ENCODE results near the gene TBCD. TPM values are rescaled to one million over a fixed set of nuclear protein-coding genes. Genes with fewer than 3 reads are reported as not detected.

Gene TBCD
- total RNA-seq, 1 experiment from 2014 or later, result 129 TPM

DNA sequence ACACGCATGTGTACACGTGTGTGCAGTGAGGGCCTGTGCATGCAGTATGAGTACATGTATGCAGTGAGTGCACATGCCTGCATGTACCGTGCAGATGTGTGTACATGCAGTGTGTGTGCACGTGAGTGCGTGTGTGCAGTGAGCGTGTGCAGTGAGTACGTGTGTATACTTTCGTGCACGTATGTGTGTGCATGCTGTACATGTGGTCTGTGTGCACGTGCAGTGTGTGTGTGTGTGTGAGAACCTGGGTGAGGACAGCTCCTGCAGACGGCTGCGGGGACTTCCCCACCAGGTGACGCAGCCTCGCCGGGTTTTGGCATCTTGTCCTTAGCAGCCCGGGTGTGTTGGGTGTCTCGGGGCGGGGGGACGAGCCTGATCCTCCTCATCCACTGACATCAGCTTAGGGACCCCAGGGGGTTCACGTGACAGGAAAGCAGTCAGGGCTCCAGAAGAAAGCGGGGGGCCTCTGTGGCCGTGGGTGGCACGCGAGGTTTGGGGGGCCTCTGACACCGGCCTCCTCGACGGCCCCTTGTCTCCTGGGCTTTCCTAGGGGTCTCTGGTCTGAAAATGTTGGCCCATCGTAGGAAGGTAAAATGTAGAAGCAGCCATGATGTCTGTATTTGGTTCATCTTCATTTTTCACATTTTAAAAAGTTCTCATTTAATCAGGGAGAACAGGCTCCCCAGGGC lies 207.5 kb downstream of the TBCD start:
- H2BK12ac ChIP-seq (ENCODE audit: insufficient read length, low read depth, low read length), result no peak overlapping the region
- no peak overlapping the region for H2BK20ac ChIP-seq (ENCODE audit: low read depth, low read length, poor library complexity, severe bottlenecking)
- no peak overlapping the region for H2AK5ac ChIP-seq (ENCODE audit: insufficient read length, low read length)
- TF ChIP-seq, protein P1, sequence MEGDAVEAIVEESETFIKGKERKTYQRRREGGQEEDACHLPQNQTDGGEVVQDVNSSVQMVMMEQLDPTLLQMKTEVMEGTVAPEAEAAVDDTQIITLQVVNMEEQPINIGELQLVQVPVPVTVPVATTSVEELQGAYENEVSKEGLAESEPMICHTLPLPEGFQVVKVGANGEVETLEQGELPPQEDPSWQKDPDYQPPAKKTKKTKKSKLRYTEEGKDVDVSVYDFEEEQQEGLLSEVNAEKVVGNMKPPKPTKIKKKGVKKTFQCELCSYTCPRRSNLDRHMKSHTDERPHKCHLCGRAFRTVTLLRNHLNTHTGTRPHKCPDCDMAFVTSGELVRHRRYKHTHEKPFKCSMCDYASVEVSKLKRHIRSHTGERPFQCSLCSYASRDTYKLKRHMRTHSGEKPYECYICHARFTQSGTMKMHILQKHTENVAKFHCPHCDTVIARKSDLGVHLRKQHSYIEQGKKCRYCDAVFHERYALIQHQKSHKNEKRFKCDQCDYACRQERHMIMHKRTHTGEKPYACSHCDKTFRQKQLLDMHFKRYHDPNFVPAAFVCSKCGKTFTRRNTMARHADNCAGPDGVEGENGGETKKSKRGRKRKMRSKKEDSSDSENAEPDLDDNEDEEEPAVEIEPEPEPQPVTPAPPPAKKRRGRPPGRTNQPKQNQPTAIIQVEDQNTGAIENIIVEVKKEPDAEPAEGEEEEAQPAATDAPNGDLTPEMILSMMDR (conservative IDR thresholded peaks at IDR 0.05), result no peak
- no peak overlapping the region for H4K5ac ChIP-seq (ENCODE audit: insufficient read length, low read depth, low read length)
- H4K91ac ChIP-seq (ENCODE audit: insufficient read length, low read depth, low read length), result no peak overlapping the region
- H2BK120ac ChIP-seq (ENCODE audit: low read depth, low read length, poor library complexity, severe bottlenecking), result no peak overlapping the region
- H2AFZ ChIP-seq (ENCODE audit: low read length), result no peak overlapping the region
- Mint-ChIP-seq H3K4me3 (no peak overlapping the region), H3K27me3 (ENCODE audit: low read depth) (no peaks in the 10 kb centered on the region), H3K9me3 (peaks cover 22 to 30% of the 10 kb centered on the region in 2 experiments), H3K4me1 (peaks cover 5 to 9% of the 10 kb centered on the region in 2 experiments), H3K27ac (no peak overlapping the region; a peak in 1 of 7 replicates), H3K36me3 (ENCODE audit: insufficient read depth in 1 of 3, low read depth in 3 of 3) (peaks cover 32 to 40% (median 34%) of the 10 kb centered on the region in 3 experiments)
- H2BK15ac ChIP-seq (ENCODE audit: low read depth, low read length), result no peak overlapping the region
- no peak overlapping the region for H3K23ac ChIP-seq (ENCODE audit: insufficient read length, low read depth, low read length)
- no peak overlapping the region for H3K4me2 ChIP-seq (ENCODE audit: insufficient read depth, insufficient read length, low read length)
- no CpG with 5 or more reads among the region's 28 CpGs for WGBS (ENCODE audit: extremely low coverage, insufficient read length, low lambda C conversion rate)
- no peaks in the 10 kb centered on the region for H4K20me1 ChIP-seq (ENCODE audit: control insufficient read depth, insufficient read depth, insufficient read length)
- no peaks in the 10 kb centered on the region for H3K79me1 ChIP-seq (ENCODE audit: insufficient read depth, low read depth, low read length, poor library complexity, severe bottlenecking)
- no peak overlapping the region for H3K14ac ChIP-seq (ENCODE audit: insufficient read depth, low read length)
- H3K18ac ChIP-seq (ENCODE audit: insufficient read length, low read depth, low read length), result no peak overlapping the region
- no peaks in the 10 kb centered on the region for H3K9me3 ChIP-seq (ENCODE audit: control insufficient read depth, low read depth, low read length)
- peaks cover 6% of the 10 kb centered on the region for H3K23me2 ChIP-seq (ENCODE audit: insufficient read length, low read depth, low read length, poor library complexity, severe bottlenecking)
- H3K27ac ChIP-seq (ENCODE audit: insufficient read length, low read depth, low read length), result no peak overlapping the region
- no peak overlapping the region for H3K9ac ChIP-seq (ENCODE audit: extremely low read depth, insufficient read length, low read length)
- H3K4ac ChIP-seq (ENCODE audit: low read depth, low read length), result no peak overlapping the region
- no peak overlapping the region for H3T11ph ChIP-seq (ENCODE audit: low read length)
- no peaks in the 10 kb centered on the region for H3K4me1 ChIP-seq (ENCODE audit: insufficient read depth, low read length)
- H2BK5ac ChIP-seq (ENCODE audit: insufficient read length, low read length), result no peak overlapping the region
- peak; percentile 24 for DNase-seq
- H3K27me3 ChIP-seq (ENCODE audit: insufficient read depth, low read length), result no peaks in the 10 kb centered on the region
- no peak overlapping the region for H4K8ac ChIP-seq (replicated peaks; ENCODE audit: insufficient read length, low read depth, low read length)
- H3K79me2 ChIP-seq (ENCODE audit: insufficient read depth, low read length), result no peaks in the 10 kb centered on the region
- H3K56ac ChIP-seq (ENCODE audit: insufficient read length, low read depth, low read length), result no peak overlapping the region
